Measurements from ENCODE around the gene UMODL1.

DNA sequence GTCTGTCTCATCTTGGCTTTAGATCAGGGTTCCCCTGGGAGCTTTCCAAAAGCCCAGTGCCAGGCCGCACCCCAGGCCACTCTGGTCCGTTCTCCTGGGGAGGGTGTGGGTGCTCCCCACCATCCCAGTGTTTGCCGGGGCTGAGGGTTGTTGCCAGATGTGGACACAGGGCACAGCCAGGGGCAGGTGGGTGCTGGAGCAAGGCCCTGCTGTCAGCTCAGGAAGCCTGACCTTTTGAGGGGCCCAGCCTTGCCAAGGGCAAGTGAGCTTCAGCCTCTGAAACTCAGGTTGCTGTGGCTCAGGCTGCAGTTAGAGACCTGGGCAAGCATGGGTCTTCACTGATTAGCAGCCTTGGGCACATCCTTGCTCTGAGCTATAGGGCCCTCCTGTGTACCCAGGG lies 38.1 kb upstream of the UMODL1 start:
- TF ChIP-seq, protein P1, sequence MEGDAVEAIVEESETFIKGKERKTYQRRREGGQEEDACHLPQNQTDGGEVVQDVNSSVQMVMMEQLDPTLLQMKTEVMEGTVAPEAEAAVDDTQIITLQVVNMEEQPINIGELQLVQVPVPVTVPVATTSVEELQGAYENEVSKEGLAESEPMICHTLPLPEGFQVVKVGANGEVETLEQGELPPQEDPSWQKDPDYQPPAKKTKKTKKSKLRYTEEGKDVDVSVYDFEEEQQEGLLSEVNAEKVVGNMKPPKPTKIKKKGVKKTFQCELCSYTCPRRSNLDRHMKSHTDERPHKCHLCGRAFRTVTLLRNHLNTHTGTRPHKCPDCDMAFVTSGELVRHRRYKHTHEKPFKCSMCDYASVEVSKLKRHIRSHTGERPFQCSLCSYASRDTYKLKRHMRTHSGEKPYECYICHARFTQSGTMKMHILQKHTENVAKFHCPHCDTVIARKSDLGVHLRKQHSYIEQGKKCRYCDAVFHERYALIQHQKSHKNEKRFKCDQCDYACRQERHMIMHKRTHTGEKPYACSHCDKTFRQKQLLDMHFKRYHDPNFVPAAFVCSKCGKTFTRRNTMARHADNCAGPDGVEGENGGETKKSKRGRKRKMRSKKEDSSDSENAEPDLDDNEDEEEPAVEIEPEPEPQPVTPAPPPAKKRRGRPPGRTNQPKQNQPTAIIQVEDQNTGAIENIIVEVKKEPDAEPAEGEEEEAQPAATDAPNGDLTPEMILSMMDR (IDR thresholded peaks at IDR 0.05), result no peak
- no peak for TF ChIP-seq EP300 (IDR thresholded peaks at IDR 0.05)
- TF ChIP-seq POLR2A (IDR thresholded peaks at IDR 0.05), result no peak

Measured in ovary (tissue), 3 donors.